ENCODE results near the gene LRBA. TPM values are rescaled to one million over a fixed set of nuclear protein-coding genes. Genes with fewer than 3 reads are reported as not detected.

LRBA gene
- total and polyA plus RNA-seq, 4 donors, result 8.2 to 69.8 (median 32.8) TPM

DNA sequence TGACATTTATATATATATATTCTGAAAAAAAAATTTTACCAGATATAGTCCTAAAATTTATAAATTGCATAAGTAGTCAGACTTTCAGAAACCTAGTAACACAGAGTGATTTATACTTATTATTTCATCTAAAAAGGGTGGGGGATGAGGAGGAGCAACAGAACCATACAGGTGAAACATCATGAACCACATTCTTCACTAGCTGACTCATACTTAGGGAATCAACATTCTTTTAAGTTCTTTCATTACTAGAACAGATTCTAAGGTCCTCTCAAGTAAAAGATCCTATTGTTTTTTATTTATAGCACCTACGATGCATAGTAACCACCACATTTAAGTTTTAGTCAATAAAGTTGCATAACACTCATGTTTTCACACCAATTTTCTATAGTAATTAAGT is 166.1 kb downstream of the LRBA start:
- no peak for TF ChIP-seq TAF1 (conservative IDR thresholded peaks at IDR 0.05)
- TF ChIP-seq GABPA (IDR thresholded peaks at IDR 0.05 in 1 of 2, conservative IDR thresholded peaks at IDR 0.05 in 1 of 2), result no peak
- TF ChIP-seq, protein P1, sequence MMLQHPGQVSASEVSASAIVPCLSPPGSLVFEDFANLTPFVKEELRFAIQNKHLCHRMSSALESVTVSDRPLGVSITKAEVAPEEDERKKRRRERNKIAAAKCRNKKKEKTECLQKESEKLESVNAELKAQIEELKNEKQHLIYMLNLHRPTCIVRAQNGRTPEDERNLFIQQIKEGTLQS (IDR thresholded peaks at IDR 0.05), result no peak
- TF ChIP-seq RAD21 (IDR thresholded peaks at IDR 0.05), result no peak
- no peaks in the 10 kb centered on the region for H3K9me3 ChIP-seq (ENCODE audit: control insufficient read depth in 4 of 4, low read length in 3 of 4)
- no peak overlapping the region for H3K27ac ChIP-seq (ENCODE audit: low read depth in 1 of 2, low read length in 2 of 2)
- WGBS, result 95% methylated on average over 1 of the region's 1 CpG
- H3K4me1 ChIP-seq (ENCODE audit: control insufficient read depth in 4 of 4, insufficient read depth in 4 of 4, low read length in 3 of 4), result no peaks in the 10 kb centered on the region
- H3K27me3 ChIP-seq (ENCODE audit: control insufficient read depth in 4 of 4, insufficient read depth in 4 of 4, low read length in 3 of 4), result no peaks in the 10 kb centered on the region
- no peak overlapping the region for H3K4me3 ChIP-seq (ENCODE audit: low read depth in 1 of 3, low read length in 3 of 3)
- H3K9ac ChIP-seq (ENCODE audit: low read depth in 1 of 2, low read length in 2 of 2), result no peak overlapping the region
- peaks cover 3 to 13% (median 11%) of the 10 kb centered on the region in 4 donors for H3K36me3 ChIP-seq (ENCODE audit: control insufficient read depth in 4 of 4, insufficient read depth in 3 of 4, low read depth in 1 of 4, low read length in 3 of 4)
- DNase-seq (ENCODE audit: low spot score), result no peak

DNA sequence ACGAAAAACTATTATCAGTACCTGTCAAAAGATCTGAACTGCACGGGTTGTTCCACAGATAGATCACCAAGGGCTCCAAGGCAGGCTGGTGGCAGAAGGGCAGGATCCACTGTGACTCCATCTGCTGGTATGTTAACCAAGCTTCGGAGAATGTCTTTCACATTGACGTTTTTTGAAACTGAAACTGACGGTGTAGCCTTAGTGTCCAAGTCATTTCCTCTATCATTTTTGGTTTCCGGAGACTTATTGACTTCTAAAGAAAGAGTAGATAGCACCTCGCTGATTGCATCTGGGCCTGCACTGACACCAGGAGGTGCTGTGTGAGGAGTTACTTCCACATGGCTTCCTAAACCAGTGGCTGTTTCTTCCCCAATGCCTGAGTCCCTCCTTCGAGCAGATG is 186.9 kb downstream of the LRBA start:
- H3K36me3 ChIP-seq (ENCODE audit: control insufficient read depth in 4 of 4, insufficient read depth in 3 of 4, low read depth in 1 of 4, low read length in 3 of 4), result peaks cover 0 to 13% (median 5%) of the 10 kb centered on the region in 4 donors
- no peaks in the 10 kb centered on the region for H3K9me3 ChIP-seq (ENCODE audit: control insufficient read depth in 4 of 4, low read length in 3 of 4)
- 81% methylated on average over 8 of the region's 8 CpGs for WGBS
- no peaks in the 10 kb centered on the region for H3K4me1 ChIP-seq (ENCODE audit: control insufficient read depth in 4 of 4, insufficient read depth in 4 of 4, low read length in 3 of 4)
- no peak overlapping the region for H3K27ac ChIP-seq (ENCODE audit: low read depth in 1 of 2, low read length in 2 of 2)
- DNase-seq (ENCODE audit: low spot score), result no peak
- TF ChIP-seq, protein P2, sequence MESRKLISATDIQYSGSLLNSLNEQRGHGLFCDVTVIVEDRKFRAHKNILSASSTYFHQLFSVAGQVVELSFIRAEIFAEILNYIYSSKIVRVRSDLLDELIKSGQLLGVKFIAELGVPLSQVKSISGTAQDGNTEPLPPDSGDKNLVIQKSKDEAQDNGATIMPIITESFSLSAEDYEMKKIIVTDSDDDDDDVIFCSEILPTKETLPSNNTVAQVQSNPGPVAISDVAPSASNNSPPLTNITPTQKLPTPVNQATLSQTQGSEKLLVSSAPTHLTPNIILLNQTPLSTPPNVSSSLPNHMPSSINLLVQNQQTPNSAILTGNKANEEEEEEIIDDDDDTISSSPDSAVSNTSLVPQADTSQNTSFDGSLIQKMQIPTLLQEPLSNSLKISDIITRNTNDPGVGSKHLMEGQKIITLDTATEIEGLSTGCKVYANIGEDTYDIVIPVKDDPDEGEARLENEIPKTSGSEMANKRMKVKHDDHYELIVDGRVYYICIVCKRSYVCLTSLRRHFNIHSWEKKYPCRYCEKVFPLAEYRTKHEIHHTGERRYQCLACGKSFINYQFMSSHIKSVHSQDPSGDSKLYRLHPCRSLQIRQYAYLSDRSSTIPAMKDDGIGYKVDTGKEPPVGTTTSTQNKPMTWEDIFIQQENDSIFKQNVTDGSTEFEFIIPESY (IDR thresholded peaks at IDR 0.05), result no peak
- TF ChIP-seq EGR1 (IDR thresholded peaks at IDR 0.05; ENCODE audit: low read depth in 2 of 2) (no peak), NR2F2 (IDR thresholded peaks at IDR 0.05) (no peak), RAD21 (IDR thresholded peaks at IDR 0.05) (no peak), YY1 (IDR thresholded peaks at IDR 0.05) (no peak), GABPA (IDR thresholded peaks at IDR 0.05 in 1 of 2, conservative IDR thresholded peaks at IDR 0.05 in 1 of 2) (no peak), HNF4G (IDR thresholded peaks at IDR 0.05) (no peak), SP1 (IDR thresholded peaks at IDR 0.05) (no peak), RXRA (IDR thresholded peaks at IDR 0.05) (no peak), FOXA2 (IDR thresholded peaks at IDR 0.05) (no peak), HNF4A (conservative IDR thresholded peaks at IDR 0.05) (no peak), FOXA1 (IDR thresholded peaks at IDR 0.05) (no peak), JUND (IDR thresholded peaks at IDR 0.05) (no peak), TAF1 (conservative IDR thresholded peaks at IDR 0.05) (no peak)
- TF ChIP-seq, protein P1 (IDR thresholded peaks at IDR 0.05), result no peak
- TF ChIP-seq, protein P3, sequence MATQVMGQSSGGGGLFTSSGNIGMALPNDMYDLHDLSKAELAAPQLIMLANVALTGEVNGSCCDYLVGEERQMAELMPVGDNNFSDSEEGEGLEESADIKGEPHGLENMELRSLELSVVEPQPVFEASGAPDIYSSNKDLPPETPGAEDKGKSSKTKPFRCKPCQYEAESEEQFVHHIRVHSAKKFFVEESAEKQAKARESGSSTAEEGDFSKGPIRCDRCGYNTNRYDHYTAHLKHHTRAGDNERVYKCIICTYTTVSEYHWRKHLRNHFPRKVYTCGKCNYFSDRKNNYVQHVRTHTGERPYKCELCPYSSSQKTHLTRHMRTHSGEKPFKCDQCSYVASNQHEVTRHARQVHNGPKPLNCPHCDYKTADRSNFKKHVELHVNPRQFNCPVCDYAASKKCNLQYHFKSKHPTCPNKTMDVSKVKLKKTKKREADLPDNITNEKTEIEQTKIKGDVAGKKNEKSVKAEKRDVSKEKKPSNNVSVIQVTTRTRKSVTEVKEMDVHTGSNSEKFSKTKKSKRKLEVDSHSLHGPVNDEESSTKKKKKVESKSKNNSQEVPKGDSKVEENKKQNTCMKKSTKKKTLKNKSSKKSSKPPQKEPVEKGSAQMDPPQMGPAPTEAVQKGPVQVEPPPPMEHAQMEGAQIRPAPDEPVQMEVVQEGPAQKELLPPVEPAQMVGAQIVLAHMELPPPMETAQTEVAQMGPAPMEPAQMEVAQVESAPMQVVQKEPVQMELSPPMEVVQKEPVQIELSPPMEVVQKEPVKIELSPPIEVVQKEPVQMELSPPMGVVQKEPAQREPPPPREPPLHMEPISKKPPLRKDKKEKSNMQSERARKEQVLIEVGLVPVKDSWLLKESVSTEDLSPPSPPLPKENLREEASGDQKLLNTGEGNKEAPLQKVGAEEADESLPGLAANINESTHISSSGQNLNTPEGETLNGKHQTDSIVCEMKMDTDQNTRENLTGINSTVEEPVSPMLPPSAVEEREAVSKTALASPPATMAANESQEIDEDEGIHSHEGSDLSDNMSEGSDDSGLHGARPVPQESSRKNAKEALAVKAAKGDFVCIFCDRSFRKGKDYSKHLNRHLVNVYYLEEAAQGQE (IDR thresholded peaks at IDR 0.05), result no peak
- TF ChIP-seq, protein P4, sequence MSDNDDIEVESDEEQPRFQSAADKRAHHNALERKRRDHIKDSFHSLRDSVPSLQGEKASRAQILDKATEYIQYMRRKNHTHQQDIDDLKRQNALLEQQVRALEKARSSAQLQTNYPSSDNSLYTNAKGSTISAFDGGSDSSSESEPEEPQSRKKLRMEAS (IDR thresholded peaks at IDR 0.05), result no peak
- TF ChIP-seq, protein P5, sequence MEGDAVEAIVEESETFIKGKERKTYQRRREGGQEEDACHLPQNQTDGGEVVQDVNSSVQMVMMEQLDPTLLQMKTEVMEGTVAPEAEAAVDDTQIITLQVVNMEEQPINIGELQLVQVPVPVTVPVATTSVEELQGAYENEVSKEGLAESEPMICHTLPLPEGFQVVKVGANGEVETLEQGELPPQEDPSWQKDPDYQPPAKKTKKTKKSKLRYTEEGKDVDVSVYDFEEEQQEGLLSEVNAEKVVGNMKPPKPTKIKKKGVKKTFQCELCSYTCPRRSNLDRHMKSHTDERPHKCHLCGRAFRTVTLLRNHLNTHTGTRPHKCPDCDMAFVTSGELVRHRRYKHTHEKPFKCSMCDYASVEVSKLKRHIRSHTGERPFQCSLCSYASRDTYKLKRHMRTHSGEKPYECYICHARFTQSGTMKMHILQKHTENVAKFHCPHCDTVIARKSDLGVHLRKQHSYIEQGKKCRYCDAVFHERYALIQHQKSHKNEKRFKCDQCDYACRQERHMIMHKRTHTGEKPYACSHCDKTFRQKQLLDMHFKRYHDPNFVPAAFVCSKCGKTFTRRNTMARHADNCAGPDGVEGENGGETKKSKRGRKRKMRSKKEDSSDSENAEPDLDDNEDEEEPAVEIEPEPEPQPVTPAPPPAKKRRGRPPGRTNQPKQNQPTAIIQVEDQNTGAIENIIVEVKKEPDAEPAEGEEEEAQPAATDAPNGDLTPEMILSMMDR (IDR thresholded peaks at IDR 0.05; ENCODE audit: low read depth, low read length, missing input control), result no peak
- no peak overlapping the region for H3K4me3 ChIP-seq (ENCODE audit: low read depth in 1 of 3, low read length in 3 of 3)
- no peak overlapping the region for H3K9ac ChIP-seq (ENCODE audit: low read depth in 1 of 2, low read length in 2 of 2)
- H3K27me3 ChIP-seq (ENCODE audit: control insufficient read depth in 4 of 4, insufficient read depth in 4 of 4, low read length in 3 of 4), result no peaks in the 10 kb centered on the region

All from liver (tissue), 9 donors.